GM18498 (cell line): ENCODE data around the gene AHRR.
"Not testable (repeated sequence)": the region's sequence is repeated elsewhere in the genome, so short reads cannot be mapped to it uniquely, and the experiment has no call there.

Source experiments
- ATAC-seq: cut with Tn5 transposase; IDR thresholded peaks from one replicate; pipeline ENCODE4 v1.9.1; 2021; ENCODE audit warnings: mild to moderate bottlenecking, moderate library complexity; ENCODE audit not compliant: unreplicated experiment

AHRR gene

DNA sequence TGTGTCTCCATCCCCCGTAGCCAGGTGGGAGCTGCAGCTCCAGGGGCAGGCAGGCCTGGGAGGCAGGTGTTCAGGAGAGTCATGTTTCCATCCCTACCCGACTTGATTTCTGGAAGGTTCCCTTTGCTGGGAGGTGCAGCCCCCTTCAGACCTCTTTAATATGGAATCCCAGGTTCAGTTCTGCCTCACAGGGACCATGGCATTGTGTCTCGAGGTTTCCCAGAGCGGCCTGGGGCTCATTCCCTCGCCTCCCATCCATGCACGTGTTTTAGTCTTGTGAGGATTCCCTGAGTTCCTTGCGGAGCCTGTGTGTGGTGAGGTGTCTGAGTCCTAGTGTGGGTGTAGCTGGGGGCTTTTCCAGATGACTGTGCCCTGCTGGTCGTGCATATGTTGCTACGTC, 16.5 kb upstream of the AHRR start:
- ATAC-seq: no peak

DNA sequence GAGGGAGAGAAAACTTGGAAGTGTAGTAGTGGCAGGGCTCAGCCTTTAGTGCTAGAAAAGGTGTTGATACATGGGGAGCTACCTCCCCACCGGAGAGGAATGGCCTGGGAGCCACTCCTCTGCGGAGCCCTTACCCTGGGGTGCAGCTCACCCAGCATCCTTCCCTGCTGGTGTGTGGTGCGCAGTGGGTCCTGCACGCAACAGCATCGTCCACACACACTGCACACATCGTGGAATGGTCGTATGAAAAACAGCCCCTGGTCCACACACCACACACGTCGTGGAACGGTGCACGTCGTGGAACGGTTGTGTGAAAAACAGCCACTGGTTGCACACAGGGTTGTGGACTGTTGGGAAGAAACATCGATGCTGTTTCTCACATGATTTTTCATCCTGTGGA, 16.1 kb upstream of the AHRR start:
- no peak for ATAC-seq

DNA sequence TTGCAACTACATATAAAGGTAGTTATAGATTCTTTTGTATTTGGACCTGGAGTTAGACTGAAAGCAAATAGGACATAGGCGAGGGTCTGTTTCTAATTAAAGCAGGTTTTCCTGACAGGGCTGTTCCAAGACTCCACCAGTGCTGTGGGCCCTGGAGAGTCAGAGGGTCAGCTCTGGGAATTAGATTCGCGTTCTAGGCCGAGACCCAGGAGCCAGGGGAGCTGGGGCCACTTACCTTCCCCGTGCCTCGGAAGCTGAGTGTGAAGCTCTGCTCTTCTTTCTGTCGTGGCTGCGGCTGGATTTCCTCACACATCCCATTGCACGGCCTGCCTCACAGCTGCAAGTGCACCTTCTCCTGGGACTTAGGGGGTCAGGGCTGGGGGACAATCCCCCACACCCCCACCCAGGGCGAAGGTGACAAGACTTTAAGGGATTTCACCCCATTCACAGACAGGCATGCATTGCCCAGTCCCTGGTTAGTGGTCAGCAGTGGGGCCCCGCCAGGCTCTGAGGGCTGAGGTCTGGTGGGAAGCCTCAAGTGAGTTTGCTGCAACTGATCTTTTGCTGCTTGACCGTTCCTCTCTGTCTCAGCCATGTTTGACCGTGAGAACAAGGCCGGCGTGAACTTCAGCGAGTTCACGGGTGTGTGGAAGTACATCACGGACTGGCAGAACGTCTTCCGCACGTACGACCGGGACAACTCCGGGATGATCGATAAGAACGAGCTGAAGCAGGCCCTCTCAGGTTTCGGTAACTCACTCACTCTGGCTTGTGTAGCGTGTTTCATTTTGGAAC, 15.3 kb upstream of the AHRR start:
- ATAC-seq: no peak

DNA sequence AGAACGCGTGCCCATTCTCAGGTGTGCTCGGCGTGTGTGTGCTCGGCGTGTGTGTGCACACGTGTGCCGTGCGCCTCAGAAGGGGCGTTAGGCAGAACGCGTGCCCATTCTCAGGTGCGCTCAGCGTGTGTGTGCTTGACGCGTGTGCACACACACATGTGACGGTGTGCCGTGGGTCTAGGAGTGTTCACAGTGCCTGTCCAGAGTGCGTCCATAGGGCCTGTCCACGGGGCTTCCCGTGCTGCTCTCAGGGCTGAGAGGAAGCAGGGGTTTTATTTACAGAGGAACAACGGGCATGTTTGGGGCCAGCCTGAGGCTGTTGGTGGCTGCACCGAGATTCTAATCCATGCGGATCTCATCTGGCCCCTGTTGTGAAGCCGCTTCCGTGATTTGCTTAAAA, 14.2 kb upstream of the AHRR start:
- no peak for ATAC-seq

DNA sequence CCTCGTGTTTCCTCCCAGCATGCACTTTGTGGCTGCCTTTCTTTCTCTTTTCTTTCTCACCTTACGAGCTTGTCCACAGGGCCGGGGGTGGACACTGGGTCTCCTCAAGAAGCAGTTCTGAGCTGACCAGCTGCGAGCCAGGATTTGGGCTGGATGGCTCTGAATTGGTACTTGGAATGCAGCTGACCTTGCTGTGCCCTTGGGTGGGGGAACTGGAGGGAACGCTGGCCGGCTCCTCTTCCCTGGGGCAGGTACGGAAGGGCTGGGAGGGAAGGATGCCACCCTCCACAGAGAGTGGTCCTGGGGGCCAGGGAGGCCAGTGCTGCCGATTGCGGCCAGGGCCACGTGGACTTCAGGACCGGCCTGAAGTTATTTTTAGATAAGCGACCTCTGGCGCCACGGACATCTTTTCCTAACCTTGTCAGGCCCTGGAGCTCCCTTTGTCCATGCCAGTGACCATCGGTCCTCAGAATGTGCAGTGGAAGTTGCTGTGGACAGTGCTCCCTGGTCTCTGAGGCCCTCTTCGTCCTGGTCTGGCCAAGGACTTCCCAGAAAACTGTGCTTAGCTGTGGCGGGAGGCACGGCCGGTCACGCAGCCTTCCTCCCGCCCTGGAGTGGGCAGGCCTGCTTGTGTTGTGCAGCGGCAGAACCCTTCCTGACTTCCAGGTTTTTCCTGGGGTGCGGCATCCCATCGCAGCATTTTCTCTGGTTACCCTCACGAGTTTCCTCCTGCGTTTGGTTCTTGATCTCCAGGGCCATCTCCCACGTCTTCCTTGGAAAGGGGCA, 13.5 kb upstream of the AHRR start:
- ATAC-seq: no peak

DNA sequence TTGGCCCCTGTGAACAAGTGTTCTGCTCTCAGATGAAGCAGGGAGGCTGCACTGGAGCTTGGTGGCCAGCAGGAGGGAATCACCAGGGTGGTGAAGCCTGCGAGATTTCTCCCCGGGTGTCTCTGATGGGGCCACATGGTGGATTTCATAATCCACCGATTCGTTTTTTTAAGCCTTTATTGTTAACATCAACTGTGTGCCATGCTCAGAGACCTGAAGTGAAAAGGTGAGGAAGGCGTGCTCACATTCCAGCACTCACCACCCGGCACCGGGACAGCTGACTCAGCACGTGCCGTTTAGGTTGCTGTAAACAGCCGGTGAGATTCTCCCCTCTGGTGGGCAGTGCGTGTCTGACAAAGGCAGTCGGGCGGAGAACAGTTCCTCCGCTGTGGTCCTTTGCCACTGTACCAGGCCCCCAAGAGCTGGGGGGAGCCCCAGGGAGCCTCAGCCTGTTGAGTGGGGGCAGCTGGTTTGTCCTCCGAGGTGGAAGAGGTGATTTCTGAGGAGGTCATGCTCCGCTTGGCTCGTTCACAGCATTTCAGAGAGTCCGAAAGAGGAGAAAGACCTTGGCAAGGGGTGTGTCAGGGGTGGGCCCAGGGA, 12.7 kb upstream of the AHRR start:
- no peak for ATAC-seq

DNA sequence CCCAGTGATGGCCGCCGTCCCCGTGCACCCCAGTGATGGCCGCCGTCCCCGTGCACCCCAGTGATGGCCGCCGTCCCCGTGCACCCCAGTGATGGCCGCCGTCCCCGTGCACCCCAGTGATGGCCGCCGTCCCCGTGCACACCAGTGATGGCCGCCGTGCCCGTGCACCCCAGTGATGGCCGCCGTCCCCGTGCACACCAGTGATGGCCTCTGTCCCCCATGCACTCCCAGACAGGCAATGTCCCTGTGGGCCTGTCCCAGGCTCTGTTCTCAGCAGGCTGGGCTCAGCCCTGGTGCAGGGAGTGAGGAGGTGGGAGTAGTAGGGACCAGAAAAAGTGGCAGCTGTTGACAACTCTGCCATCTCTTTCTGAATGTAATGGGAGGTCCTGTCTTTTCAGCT, 11.7 kb upstream of the AHRR start:
- ATAC-seq: not testable (repeated sequence)

DNA sequence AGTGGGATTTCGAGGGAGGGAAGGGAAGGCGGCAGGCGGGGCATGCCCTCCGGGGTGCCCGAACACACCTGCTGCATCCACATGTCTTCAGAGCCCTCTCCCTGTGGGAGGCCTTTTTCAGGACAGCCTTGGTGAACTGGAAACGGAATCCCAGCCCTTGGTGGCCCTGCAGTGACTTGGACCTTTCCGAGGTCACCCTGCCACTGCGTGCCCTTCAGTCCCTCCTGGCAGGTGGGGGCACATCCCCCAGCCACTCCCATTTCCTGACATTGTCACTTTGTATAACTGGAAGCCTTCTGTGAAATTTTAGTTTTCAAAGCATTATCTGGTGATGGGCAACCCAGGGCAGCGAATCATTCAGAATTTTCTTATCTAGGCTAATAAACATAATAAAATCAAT, 11.0 kb upstream of the AHRR start:
- ATAC-seq: no peak

DNA sequence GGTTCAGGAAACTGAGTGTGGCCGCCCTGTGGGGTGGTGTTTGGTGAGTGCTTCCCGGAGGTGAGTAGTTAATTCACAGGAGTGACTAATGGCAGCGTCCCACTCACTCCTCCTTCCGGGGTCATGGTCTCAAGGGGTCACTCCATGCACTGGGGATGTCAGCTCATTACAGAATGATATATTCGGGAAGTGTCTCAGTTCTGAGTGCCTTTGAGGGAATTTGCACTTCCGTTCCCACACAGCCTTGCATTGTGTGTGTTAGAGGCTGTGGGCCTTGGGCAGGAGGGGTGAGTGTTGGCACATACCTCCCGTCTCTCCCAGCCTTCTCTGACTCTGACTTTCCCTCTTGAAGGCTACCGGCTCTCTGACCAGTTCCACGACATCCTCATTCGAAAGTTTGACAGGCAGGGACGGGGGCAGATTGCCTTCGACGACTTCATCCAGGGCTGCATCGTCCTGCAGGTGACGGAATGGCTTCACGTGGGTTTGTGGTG, 10.5 kb upstream of the AHRR start:
- no peak for ATAC-seq

DNA sequence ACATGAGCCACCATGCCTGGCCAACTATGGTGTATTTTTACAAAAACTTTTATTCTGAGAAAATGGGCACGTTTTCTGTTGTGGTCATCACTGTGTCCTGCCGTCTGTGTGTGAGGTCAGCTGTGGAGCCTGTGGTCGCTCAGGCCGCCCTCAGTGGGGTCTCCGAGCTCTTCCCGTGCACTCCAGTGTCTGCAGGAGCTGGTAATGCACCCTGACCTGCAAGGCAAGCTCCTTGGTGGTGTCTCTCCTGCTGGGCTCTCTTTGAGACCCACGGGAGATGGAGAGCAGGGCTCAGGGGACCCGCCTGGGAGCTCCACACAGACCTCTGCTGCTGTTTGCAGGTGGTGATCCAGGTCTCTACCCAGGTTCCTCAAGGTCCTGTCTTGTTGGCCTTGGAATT, 9.6 kb upstream of the AHRR start:
- ATAC-seq: no peak

DNA sequence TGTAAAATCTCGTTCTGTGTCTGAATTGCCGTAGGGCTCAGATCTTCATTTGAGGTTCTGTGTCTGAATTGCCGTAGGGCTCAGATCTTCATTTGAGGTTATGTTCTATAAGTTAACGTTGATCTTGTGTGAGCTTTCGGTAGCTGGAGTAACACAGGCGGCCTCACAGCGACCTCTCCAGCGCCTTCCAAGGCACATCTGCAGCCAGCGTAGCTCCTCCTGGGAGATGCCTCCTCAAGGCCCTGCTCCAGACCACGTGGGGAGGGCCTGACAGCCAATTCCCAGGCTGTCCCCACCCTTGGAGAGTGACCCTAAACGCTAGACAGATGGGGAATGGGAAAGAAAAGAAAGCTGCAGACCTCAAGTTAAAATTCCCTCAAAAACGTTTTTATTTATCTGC, 8.7 kb upstream of the AHRR start:
- no peak for ATAC-seq

DNA sequence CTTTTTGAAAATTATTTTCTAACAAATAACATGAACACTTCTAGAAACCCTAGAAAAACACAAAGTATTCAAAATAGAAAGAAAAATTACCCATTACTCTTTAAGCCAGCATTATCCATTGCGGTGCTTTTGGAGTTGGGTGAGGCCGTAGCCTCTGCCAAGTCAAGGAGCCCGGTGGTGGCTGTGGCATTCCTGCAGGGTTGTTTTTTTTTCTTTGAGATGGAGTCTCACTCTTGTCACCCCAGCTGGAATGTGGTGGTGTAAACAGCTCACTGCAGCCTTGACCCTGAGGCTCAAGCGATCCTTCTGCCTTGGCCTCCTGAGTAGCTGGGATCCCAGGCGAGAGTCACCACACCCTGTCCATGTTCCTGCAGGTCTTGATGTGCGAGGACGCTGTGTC, 8.2 kb upstream of the AHRR start:
- ATAC-seq: no peak

DNA sequence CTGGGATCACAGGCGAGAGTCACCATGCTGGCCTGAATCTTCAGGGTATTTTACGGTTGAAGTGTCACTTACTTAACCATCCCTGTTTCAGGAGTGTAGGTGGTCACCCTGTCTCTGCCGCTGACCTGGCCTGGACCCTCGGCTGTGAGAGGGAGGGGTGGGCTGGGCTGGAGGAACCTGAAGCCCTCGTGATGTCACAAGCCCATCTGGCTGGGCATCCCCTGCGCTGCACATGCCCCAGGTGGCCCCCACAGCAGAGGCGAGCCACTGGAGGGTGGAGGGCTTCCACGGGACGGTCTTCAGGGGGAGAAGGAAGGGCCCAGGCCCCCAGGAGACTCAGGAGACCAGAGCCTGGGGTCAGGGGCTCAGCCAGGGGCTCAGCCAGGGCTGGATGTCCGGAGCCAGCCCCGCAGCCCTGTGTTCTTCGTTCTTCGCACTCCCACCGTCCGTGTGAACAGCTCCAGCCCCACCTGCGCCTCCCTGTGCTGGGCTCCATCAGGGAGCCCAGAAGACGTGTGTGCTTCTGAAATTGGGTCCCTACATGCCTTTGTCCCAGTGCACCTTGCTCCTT, 7.6 kb upstream of the AHRR start:
- ATAC-seq: no peak

DNA sequence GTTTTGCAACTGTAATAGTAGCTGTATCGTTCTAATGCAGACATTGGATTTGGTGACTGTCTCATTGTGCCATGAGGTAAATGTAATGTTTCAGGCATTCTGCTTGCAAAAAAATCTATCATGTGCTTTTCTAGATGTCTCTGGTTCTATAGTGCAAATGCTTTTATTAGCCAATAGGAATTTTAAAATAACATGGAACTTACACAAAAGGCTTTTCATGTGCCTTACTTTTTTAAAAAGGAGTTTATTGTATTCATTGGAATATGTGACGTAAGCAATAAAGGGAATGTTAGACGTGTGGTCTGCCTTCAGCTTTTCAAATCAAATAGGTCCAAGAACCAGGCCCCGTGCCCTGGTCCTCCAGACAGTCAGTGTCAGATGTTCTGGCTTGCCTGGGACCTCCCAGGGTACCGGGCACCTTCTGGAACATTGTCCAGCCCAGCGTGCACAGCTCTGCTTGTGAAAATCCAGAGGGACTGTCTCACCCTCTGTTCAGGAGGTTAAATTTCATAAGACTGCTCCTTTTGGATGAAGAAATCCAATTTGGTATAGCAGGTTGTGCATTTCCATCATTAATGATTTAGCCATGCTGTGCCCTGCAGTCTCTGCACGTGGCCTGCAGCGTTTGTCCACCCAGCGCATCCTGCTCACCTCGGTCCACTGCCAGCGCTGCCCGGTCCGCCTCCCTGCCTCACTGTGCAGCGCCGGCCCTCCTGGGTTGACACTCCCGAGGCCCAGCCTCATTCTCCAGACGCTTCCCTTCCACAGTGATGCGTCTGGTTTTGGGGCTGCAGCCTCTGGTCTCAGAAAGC, 6.6 kb upstream of the AHRR start:
- ATAC-seq: no peak

DNA sequence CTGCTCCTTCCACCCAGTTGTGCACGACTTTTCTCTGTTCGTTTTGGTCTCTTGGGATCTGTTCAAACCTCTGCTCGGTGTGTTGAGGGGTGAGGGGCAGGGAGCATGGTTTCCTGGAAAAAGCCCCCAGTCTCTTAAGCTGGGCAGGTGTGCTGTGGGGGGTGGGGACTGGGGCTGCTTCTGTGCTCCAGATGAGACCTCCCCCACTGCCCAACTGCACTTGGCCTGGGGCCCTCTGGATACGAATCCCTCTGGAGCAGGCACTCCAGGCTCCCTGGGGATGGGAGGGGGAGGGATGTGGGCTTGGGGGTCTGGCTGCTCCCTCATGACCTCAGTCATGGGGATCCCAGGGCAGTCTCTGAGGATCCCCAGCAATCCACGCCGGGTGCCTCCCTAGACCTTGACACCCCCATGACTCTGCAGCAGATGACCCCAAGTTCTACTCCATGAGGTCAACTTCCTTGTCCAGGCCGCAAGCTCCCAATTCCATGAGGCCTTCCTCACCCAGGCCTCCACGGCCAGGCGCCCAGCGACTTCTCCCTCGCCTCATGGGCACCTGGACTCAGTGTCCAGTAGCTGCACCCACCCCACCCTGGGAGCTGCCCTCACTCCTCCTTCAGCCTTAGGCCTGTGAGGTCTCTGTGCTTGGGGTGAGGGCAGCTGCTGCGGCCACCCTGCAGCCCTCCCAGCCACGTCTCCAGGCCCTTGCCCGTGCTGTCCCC, 5.9 kb upstream of the AHRR start:
- no peak for ATAC-seq

DNA sequence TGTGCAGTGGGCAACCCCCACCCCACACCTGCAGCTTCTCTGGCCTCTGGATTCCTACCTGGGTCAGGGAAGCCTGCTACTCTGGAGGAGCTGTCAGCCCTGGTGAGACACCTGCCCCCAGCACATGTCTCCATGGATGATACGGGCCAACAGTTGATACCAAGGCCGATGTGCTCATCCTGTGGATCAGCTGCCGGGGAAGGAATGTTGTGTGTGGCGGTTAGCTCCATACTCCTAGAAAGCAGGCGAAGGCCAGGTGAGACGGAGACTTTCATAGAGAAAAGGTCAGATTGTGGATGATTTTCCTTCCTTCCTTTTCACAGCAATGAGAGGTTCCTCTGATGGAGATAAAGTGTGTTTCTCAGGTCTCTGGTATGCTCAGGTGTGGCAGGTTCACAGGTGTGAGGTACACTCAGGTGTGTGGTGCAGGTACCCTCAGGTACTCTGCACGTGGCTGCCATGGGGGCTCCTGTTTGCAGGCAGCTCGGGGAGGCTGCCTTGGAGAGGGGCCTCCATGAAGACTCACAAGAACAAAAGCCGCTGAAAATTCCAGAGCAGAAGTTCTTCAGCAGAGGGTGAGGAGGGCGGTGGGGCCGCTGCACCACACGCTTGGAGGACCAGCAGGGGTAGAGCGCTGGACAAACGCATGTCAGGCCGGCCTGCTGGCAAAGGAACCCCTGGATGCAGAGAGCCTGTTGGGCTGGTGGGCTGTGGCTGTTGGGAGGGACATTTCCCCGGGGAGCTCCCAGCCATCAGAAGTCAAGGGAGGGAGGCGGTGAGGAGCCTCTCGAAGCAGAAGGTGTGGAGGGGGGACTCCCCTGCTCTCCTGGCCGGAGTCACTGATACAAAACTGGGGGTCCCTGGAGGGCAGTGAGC, 5.1 kb upstream of the AHRR start:
- ATAC-seq: peak; percentile 2

DNA sequence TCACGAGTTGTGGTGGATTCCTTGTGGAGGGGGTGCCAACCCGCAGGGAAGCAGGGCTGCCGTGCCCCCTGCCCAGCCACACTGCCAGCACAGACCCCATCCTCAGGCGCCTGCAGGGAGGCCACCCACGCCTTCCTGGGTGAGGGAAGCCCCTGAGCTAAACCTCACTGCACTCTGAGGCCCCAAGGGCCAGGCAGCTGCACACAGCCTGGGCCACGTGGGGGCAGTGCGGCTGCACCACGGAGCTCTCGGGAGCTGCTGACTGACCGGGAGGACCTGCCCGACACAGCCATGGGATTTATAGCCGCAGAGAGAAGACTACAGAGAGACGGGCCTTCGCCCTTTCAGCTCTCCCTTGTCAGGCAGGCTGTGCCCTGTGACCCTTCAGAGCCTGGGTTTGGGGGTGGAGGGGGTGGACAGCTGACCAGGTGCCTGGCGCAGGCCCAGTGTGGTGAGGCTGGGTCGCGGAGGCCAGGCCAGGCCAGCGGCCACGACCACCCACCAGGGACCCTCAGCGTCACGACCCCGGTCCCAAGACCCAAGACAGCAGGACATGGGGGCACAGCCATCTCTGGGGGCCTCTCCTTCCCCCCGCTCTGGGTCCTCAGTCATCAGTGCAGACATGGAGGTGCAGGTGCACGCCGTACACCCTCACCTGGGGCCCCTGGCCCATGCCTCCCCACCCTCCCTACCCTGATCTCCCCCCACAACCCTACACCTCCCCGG, 4.3 kb upstream of the AHRR start:
- ATAC-seq: peak; percentile 66

DNA sequence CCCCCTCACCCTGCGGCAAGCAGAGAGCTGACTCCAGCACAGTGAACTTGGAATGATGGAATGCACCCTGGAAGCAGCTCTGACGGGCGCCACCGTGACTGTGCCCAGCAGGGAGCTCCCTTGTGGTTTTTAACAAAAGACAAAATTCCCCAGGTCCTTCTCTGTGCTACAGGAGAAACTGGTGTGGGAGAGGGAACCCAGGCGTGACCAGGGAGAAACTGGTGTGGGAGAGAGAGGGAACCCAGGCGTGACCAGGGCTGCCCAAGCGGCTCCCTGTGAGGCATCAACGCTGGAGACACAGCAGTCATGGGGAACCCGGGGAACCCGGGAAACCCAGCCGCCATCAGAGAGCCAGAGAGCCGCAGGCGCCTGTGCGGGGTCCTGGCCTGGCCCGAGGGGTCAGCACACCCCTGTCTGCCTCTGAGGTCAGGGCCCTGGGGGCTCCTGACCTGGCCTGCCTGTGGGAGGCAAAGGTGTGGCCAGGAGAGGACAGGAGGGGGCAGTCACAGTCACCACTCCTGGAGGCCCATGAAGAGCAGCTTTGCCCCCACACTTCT, 3.1 kb upstream of the AHRR start:
- ATAC-seq: no peak
